ENCODE results near the gene PRR5. TPM values are rescaled to one million over a fixed set of nuclear protein-coding genes. Genes with fewer than 3 reads are reported as not detected.
A peak's percentile ranks its signal among the peaks of the same experiment; 100 is the strongest.

PRR5 gene
- total and polyA plus RNA-seq, 4 donors, result 11.5 to 49.1 (median 19.3) TPM

DNA sequence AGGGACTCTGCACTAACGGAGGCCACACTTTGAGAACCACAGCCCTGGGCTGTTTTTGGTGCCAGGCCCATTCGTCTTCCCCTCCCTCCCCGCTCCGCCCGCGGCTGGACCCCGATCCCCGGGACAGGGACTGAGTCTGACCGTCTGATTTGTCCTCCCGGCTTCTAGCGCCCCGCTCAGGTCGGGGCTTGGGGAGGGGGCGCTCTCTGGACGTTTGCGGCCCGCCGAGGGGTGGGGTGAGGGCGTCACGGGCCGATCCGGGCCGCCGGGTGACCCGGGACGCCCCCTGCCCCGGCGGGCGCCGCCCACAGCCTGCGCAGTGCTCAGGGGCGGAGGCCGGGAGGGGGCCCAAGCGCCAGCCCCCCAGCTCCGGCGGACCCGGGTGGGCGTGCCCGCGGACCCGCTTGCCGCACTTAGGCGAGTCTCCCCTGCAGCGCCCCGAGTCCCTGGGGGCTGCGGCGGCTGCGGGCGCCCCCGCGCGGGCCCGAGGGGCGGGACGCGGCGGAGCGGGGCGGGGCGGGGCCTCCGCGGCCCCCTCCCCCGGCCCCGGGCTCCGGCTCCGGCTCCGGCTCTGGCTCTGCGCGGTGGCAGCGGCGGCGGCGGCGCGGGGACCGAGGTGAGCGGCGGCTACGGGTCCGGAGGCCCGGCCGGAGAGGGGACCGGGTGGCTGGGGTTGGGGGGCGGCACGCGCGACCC is 33.7 kb upstream of the PRR5 start:
- 2% methylated on average over 87 of the region's 87 CpGs for WGBS

DNA sequence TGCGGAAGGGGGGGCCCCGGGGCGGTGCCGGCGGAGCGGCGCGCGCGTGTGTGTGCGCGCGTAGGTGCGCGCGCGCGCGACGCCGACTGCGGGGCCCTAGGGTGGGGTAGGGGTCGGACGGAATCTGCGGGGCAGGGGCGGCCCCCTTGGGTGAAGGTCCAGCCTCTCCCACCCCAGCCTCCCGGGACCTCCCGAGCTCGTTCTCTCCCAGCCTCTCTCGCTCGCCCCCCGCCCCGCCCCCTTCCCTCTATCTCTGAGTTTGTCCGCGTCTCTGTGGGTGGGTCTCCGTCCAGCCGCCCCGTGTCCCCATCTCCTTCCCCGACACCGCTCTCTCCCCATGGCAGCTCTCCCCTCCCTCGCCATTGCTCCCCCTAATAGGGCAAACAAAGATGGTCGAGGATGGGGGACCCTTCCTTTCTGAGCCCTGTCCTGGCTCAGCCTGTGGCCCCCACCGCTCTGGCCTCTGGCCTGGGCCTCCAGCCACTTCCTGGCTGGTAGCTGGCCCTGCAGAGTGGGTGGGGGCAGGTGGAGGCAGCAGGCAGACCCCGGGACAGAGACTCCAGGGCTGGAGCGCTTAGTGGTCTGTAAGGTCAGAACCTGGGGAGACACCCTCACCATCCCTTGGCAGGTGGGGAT is 33.0 kb upstream of the PRR5 start:
- no peaks in the 10 kb centered on the region for H3K36me3 ChIP-seq (ENCODE audit: control insufficient read depth in 4 of 4, insufficient read depth in 3 of 4, low read depth in 1 of 4, low read length in 3 of 4)
- no peak for DNase-seq (ENCODE audit: low spot score)
- no peaks in the 10 kb centered on the region for H3K9me3 ChIP-seq (ENCODE audit: control insufficient read depth in 4 of 4, low read length in 3 of 4)
- TF ChIP-seq, protein P1, sequence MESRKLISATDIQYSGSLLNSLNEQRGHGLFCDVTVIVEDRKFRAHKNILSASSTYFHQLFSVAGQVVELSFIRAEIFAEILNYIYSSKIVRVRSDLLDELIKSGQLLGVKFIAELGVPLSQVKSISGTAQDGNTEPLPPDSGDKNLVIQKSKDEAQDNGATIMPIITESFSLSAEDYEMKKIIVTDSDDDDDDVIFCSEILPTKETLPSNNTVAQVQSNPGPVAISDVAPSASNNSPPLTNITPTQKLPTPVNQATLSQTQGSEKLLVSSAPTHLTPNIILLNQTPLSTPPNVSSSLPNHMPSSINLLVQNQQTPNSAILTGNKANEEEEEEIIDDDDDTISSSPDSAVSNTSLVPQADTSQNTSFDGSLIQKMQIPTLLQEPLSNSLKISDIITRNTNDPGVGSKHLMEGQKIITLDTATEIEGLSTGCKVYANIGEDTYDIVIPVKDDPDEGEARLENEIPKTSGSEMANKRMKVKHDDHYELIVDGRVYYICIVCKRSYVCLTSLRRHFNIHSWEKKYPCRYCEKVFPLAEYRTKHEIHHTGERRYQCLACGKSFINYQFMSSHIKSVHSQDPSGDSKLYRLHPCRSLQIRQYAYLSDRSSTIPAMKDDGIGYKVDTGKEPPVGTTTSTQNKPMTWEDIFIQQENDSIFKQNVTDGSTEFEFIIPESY (IDR thresholded peaks at IDR 0.05), result no peak
- TF ChIP-seq FOXA1 (IDR thresholded peaks at IDR 0.05) (no peak), NR2F2 (IDR thresholded peaks at IDR 0.05) (no peak), RXRA (IDR thresholded peaks at IDR 0.05) (no peak), SP1 (IDR thresholded peaks at IDR 0.05) (no peak), RAD21 (IDR thresholded peaks at IDR 0.05) (no peak), YY1 (IDR thresholded peaks at IDR 0.05) (no peak), HNF4A (conservative IDR thresholded peaks at IDR 0.05) (no peak), EGR1 (IDR thresholded peaks at IDR 0.05; ENCODE audit: low read depth in 2 of 2) (no peak), JUND (IDR thresholded peaks at IDR 0.05) (no peak)
- peak overlapping the region; percentile 21 to 45 for H3K27ac ChIP-seq (ENCODE audit: low read depth in 1 of 2, low read length in 2 of 2)
- peak overlapping the region in 2 of 3 donors; percentile 21 to 60 for H3K4me3 ChIP-seq (ENCODE audit: low read depth in 1 of 3, low read length in 3 of 3)
- H3K27me3 ChIP-seq (ENCODE audit: control insufficient read depth in 4 of 4, insufficient read depth in 4 of 4, low read length in 3 of 4), result peaks cover 0 to 9% (median under 1%) of the 10 kb centered on the region in 4 donors
- no peak overlapping the region for H3K9ac ChIP-seq (ENCODE audit: low read depth in 1 of 2, low read length in 2 of 2)
- 6% methylated on average over 45 of the region's 45 CpGs for WGBS
- H3K4me1 ChIP-seq (ENCODE audit: control insufficient read depth in 4 of 4, insufficient read depth in 4 of 4, low read length in 3 of 4), result peaks cover 0 to 10% (median 4%) of the 10 kb centered on the region in 4 donors

More for the DNA sequence above, 33.7 kb upstream of the PRR5 start:
- Histone ChIP-seq H3K9me3 (ENCODE audit: control insufficient read depth in 4 of 4, low read length in 3 of 4) (no peaks in the 10 kb centered on the region), H3K36me3 (ENCODE audit: control insufficient read depth in 4 of 4, insufficient read depth in 3 of 4, low read depth in 1 of 4, low read length in 3 of 4) (no peaks in the 10 kb centered on the region), H3K4me1 (ENCODE audit: control insufficient read depth in 4 of 4, insufficient read depth in 4 of 4, low read length in 3 of 4) (peaks cover 0 to 10% (median 4%) of the 10 kb centered on the region in 4 donors), H3K27me3 (ENCODE audit: control insufficient read depth in 4 of 4, insufficient read depth in 4 of 4, low read length in 3 of 4) (peaks cover 0 to 9% (median under 1%) of the 10 kb centered on the region in 4 donors), H3K27ac (ENCODE audit: low read depth in 1 of 2, low read length in 2 of 2) (peak overlapping the region; percentile 60 to 81), H3K4me3 (ENCODE audit: low read depth in 1 of 3, low read length in 3 of 3) (peak overlapping the region in 1 of 3 donors; percentile 60), H3K9ac (ENCODE audit: low read depth in 1 of 2, low read length in 2 of 2) (no peak overlapping the region)
- no peak for TF ChIP-seq FOXA1 (IDR thresholded peaks at IDR 0.05)
- TF ChIP-seq, protein P2, sequence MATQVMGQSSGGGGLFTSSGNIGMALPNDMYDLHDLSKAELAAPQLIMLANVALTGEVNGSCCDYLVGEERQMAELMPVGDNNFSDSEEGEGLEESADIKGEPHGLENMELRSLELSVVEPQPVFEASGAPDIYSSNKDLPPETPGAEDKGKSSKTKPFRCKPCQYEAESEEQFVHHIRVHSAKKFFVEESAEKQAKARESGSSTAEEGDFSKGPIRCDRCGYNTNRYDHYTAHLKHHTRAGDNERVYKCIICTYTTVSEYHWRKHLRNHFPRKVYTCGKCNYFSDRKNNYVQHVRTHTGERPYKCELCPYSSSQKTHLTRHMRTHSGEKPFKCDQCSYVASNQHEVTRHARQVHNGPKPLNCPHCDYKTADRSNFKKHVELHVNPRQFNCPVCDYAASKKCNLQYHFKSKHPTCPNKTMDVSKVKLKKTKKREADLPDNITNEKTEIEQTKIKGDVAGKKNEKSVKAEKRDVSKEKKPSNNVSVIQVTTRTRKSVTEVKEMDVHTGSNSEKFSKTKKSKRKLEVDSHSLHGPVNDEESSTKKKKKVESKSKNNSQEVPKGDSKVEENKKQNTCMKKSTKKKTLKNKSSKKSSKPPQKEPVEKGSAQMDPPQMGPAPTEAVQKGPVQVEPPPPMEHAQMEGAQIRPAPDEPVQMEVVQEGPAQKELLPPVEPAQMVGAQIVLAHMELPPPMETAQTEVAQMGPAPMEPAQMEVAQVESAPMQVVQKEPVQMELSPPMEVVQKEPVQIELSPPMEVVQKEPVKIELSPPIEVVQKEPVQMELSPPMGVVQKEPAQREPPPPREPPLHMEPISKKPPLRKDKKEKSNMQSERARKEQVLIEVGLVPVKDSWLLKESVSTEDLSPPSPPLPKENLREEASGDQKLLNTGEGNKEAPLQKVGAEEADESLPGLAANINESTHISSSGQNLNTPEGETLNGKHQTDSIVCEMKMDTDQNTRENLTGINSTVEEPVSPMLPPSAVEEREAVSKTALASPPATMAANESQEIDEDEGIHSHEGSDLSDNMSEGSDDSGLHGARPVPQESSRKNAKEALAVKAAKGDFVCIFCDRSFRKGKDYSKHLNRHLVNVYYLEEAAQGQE (IDR thresholded peaks at IDR 0.05), result no peak
- no peak for TF ChIP-seq NR2F2 (IDR thresholded peaks at IDR 0.05)
- TF ChIP-seq RAD21 (IDR thresholded peaks at IDR 0.05), result no peak
- TF ChIP-seq HNF4G (IDR thresholded peaks at IDR 0.05), result no peak
- DNase-seq (ENCODE audit: low spot score), result no peak
